ENCODE measurements around the gene GLIS1.
"Not testable (repeated sequence)": the region's sequence is repeated elsewhere in the genome, so short reads cannot be mapped to it uniquely, and the experiment has no call there.

GLIS1 gene

GRCh38 chr1:53654216-53655210, 84.5 kb downstream of the GLIS1 start:
- no peak for DNase-seq (ENCODE audit: low spot score)

GRCh38 chr1:53653631-53654030, 85.3 kb downstream of the GLIS1 start:
- DNase-seq (ENCODE audit: low spot score), result no peak

- DNase-seq (ENCODE audit: low spot score), result no peak
These were observed 85.8 kb downstream of the GLIS1 start for GRCh38 chr1:53653200-53653575.

GRCh38 chr1:53652441-53653199, 86.3 kb downstream of the GLIS1 start:
- no peak for DNase-seq (ENCODE audit: low spot score)

- no peak for DNase-seq (ENCODE audit: low spot score)
These were observed 87.6 kb downstream of the GLIS1 start for GRCh38 chr1:53651356-53651755.

GRCh38 chr1:53648516-53648915, 90.4 kb downstream of the GLIS1 start:
- no peak for DNase-seq (ENCODE audit: low spot score)

GRCh38 chr1:53647915-53648314, 91.0 kb downstream of the GLIS1 start:
- DNase-seq (ENCODE audit: low spot score), result not testable (repeated sequence)

- no peak for DNase-seq (ENCODE audit: low spot score)
These were observed 92.2 kb downstream of the GLIS1 start for GRCh38 chr1:53646732-53647131.

- no peak for DNase-seq (ENCODE audit: low spot score)
These were observed 93.3 kb downstream of the GLIS1 start for GRCh38 chr1:53645690-53646078.

GRCh38 chr1:53644909-53645689, 93.9 kb downstream of the GLIS1 start:
- DNase-seq (ENCODE audit: low spot score), result no peak

- no peak for DNase-seq (ENCODE audit: low spot score)
These were observed 94.5 kb downstream of the GLIS1 start for GRCh38 chr1:53644496-53644895.

GRCh38 chr1:53643881-53644390, 95.0 kb downstream of the GLIS1 start:
- DNase-seq (ENCODE audit: low spot score), result no peak

GRCh38 chr1:53643041-53643880, 95.7 kb downstream of the GLIS1 start:
- no peak for DNase-seq (ENCODE audit: low spot score)

- DNase-seq (ENCODE audit: low spot score), result no peak
These were observed 96.4 kb downstream of the GLIS1 start for GRCh38 chr1:53642607-53643006.

GRCh38 chr1:53642215-53642555, 96.8 kb downstream of the GLIS1 start:
- no peak for DNase-seq (ENCODE audit: low spot score)

- no peak for DNase-seq (ENCODE audit: low spot score)
These were observed 97.3 kb downstream of the GLIS1 start for GRCh38 chr1:53641481-53642214.

GRCh38 chr1:53640701-53641075, 98.3 kb downstream of the GLIS1 start:
- no peak for DNase-seq (ENCODE audit: low spot score)

- no peak for DNase-seq (ENCODE audit: low spot score)
These were observed 98.8 kb downstream of the GLIS1 start for GRCh38 chr1:53639996-53640700.

GRCh38 chr1:53639251-53639763, 99.7 kb downstream of the GLIS1 start:
- no peak for DNase-seq (ENCODE audit: low spot score)
